Measurements from ENCODE around the gene FITM2.
A peak's percentile ranks its signal among the peaks of the same experiment; 100 is the strongest.

Gene FITM2

GRCh38 chr20:44354979-44355497, 44.0 kb upstream of the FITM2 start:
- CTCF ChIA-PET: interaction anchor here (0.8 to 1.0 kb wide), 3 partner anchors 12 to 138 kb away, joined by 3 to 4 read pairs (median 3); no protein-coding TSS in a partner anchor
- no peak for TF ChIP-seq ZNF501 (tag by site-specific recombination; IDR thresholded peaks at IDR 0.05)
- TF ChIP-seq ZNF664 (tag by site-specific recombination; IDR thresholded peaks at IDR 0.05): peak; percentile 83
- Histone ChIP-seq H3K4me3 (ENCODE audit: low read depth, low read length) (no peak overlapping the region), H3K36me3 (ENCODE audit: control insufficient read depth in 2 of 2, insufficient read depth in 1 of 2, low read length in 2 of 2) (no peaks in the 10 kb centered on the region), H3K27ac (ENCODE audit: extremely low read depth, low read depth, low read length) (no peak overlapping the region), H3K4me1 (ENCODE audit: control insufficient read depth, insufficient read depth, low read length) (no peaks in the 10 kb centered on the region), H3K9me3 (ENCODE audit: control insufficient read depth, insufficient read depth, low read depth, low read length) (no peaks in the 10 kb centered on the region)
- POLR2A ChIA-PET: no interaction called here

DNA sequence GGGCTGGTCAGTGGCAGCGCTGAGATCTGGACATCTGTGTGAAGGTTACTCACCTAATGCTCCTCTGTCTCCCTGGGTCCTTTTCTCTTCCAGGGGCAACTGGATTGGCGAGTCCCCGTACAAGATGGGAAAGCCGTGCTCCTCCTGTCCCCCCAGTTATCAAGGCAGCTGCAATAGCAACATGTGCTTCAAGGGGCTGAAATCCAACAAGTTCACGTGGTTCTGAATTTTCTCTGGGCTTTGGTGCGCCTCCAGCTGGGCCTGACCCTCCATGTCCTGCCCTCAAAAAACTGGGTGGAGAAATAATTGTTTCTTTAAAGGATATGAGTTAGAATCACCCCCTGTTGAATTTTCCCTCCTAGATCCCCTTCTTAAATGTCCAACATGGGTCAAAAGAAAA, 39.6 kb upstream of the FITM2 start:
- Histone ChIP-seq H3K36me3 (ENCODE audit: control insufficient read depth in 2 of 2, insufficient read depth in 1 of 2, low read length in 2 of 2) (no peaks in the 10 kb centered on the region), H3K4me1 (ENCODE audit: control insufficient read depth, insufficient read depth, low read length) (no peaks in the 10 kb centered on the region), H3K27ac (ENCODE audit: extremely low read depth, low read depth, low read length) (no peak overlapping the region), H3K4me3 (ENCODE audit: low read depth, low read length) (no peak overlapping the region), H3K9me3 (ENCODE audit: control insufficient read depth, insufficient read depth, low read depth, low read length) (no peaks in the 10 kb centered on the region)
- TF ChIP-seq ZNF362 (tag by site-specific recombination; IDR thresholded peaks at IDR 0.05) (no peak), ZNF621 (tag by site-specific recombination; IDR thresholded peaks at IDR 0.05) (no peak), ZNF76 (tag by site-specific recombination; IDR thresholded peaks at IDR 0.05; ENCODE audit: borderline replicate concordance, low read depth) (no peak), GLI4 (tag by site-specific recombination; IDR thresholded peaks at IDR 0.05) (no peak), ZNF121 (tag by site-specific recombination; IDR thresholded peaks at IDR 0.05) (no peak), ZNF558 (tag by site-specific recombination; IDR thresholded peaks at IDR 0.05) (no peak), ZNF785 (tag by site-specific recombination; IDR thresholded peaks at IDR 0.05) (no peak), ZNF175 (tag by site-specific recombination; IDR thresholded peaks at IDR 0.05) (no peak), ZNF138 (tag by site-specific recombination; IDR thresholded peaks at IDR 0.05; ENCODE audit: borderline replicate concordance) (no peak), ZNF747 (tag by site-specific recombination; IDR thresholded peaks at IDR 0.05) (no peak), ZNF521 (tag by site-specific recombination; IDR thresholded peaks at IDR 0.05) (no peak), ZNF473 (tag by site-specific recombination; IDR thresholded peaks at IDR 0.05) (no peak), MYNN (tag by site-specific recombination; IDR thresholded peaks at IDR 0.05; ENCODE audit: borderline replicate concordance) (no peak), CTCF (tag by site-specific recombination; IDR thresholded peaks at IDR 0.05) (no peak), ZFP69B (tag by site-specific recombination; IDR thresholded peaks at IDR 0.05) (no peak), ZSCAN23 (tag by site-specific recombination; IDR thresholded peaks at IDR 0.05) (no peak), ZNF335 (tag by site-specific recombination; conservative IDR thresholded peaks at IDR 0.05) (no peak)
- POLR2A ChIA-PET: no interaction called here
- CTCF ChIA-PET: interaction anchor here (0.7 kb wide), 1 partner anchor 1269 kb away, joined by 3 read pairs; no protein-coding TSS in a partner anchor

DNA sequence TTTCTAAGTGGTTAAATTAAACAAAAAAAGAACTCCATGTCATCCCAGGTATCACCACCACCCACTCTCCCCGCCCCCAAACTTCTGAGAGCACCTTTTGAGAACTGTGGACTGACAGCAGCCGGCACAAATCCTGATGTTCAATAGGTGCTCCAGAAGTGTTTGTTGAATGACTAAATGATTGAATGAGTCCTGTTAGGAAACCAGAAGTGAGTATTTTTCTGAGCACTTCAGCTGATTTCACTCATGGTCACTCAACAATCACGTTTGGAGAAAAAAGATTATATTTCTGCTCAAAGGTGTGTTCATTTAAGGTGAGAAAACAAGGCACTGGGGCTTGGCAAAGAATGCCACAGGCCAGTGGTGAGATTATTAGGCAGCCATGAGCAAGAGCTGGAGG, 38.3 kb upstream of the FITM2 start:
- TF ChIP-seq, protein P1, sequence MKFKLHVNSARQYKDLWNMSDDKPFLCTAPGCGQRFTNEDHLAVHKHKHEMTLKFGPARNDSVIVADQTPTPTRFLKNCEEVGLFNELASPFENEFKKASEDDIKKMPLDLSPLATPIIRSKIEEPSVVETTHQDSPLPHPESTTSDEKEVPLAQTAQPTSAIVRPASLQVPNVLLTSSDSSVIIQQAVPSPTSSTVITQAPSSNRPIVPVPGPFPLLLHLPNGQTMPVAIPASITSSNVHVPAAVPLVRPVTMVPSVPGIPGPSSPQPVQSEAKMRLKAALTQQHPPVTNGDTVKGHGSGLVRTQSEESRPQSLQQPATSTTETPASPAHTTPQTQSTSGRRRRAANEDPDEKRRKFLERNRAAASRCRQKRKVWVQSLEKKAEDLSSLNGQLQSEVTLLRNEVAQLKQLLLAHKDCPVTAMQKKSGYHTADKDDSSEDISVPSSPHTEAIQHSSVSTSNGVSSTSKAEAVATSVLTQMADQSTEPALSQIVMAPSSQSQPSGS (tag by site-specific recombination; IDR thresholded peaks at IDR 0.05; ENCODE audit: low read depth): no peak
- TF ChIP-seq ZNF175 (tag by site-specific recombination; IDR thresholded peaks at IDR 0.05): no peak
- TF ChIP-seq ZNF585B (tag by site-specific recombination; IDR thresholded peaks at IDR 0.05): no peak
- TF ChIP-seq ZFHX2 (tag by site-specific recombination; conservative IDR thresholded peaks at IDR 0.05): no peak
- no peak for TF ChIP-seq ZNF747 (tag by site-specific recombination; IDR thresholded peaks at IDR 0.05)
- no peak for TF ChIP-seq ZNF2 (tag by site-specific recombination; IDR thresholded peaks at IDR 0.05)
- no peak for TF ChIP-seq ZSCAN4 (tag by site-specific recombination; IDR thresholded peaks at IDR 0.05)
- TF ChIP-seq ZNF558 (tag by site-specific recombination; IDR thresholded peaks at IDR 0.05): no peak
- no peak for TF ChIP-seq ZNF449 (tag by site-specific recombination; IDR thresholded peaks at IDR 0.05)
- TF ChIP-seq HOXC10 (CRISPR knock-in tag; IDR thresholded peaks at IDR 0.05): no peak
- no peak for TF ChIP-seq ZBTB8A (tag by site-specific recombination; IDR thresholded peaks at IDR 0.05)
- no peak for TF ChIP-seq ZNF473 (tag by site-specific recombination; IDR thresholded peaks at IDR 0.05)
- Histone ChIP-seq H3K9me3 (ENCODE audit: control insufficient read depth, insufficient read depth, low read depth, low read length) (no peaks in the 10 kb centered on the region), H3K27ac (ENCODE audit: extremely low read depth, low read depth, low read length) (no peak overlapping the region), H3K36me3 (ENCODE audit: control insufficient read depth in 2 of 2, insufficient read depth in 1 of 2, low read length in 2 of 2) (no peaks in the 10 kb centered on the region), H3K4me3 (ENCODE audit: low read depth, low read length) (no peak overlapping the region), H3K4me1 (ENCODE audit: control insufficient read depth, insufficient read depth, low read length) (no peaks in the 10 kb centered on the region)
- CTCF ChIA-PET: no interaction called here
- POLR2A ChIA-PET: no interaction called here
